Endothelial cell of umbilical vein (primary cell): ENCODE measurements around the gene TSPOAP1.

ENCODE experiments used
- CTCF ChIP-seq, 2 donors: IDR thresholded peaks; 1 replicate in 1 of 2; 2 replicates in 1 of 2; pipeline ENCODE4 v1.5.1; 2011; ENCODE audit warnings: low read length in 2 of 2, mild to moderate bottlenecking in 2 of 2, moderate library complexity in 2 of 2, control low read depth in 1 of 2, inconsistent platforms in 1 of 2, low read depth in 1 of 2; ENCODE audit not compliant: insufficient read depth in 1 of 2; ENCODE audit errors: extremely low read depth in 1 of 2
- EZH2 ChIP-seq: IDR thresholded peaks from 2 replicates; pipeline ENCODE4 v1.6.1; 2012; ENCODE audit warnings: borderline replicate concordance, low read depth, mild to moderate bottlenecking, moderate library complexity, low read length, inconsistent platforms; ENCODE audit not compliant: severe bottlenecking
- MAX ChIP-seq: IDR thresholded peaks from 2 replicates; pipeline ENCODE4 v1.6.1; 2011; ENCODE audit not compliant: insufficient read depth, insufficient read length
- POLR2A ChIP-seq: IDR thresholded peaks from 2 replicates; pipeline ENCODE4 v1.6.1; 2012; ENCODE audit warnings: low read depth, mild to moderate bottlenecking, control low read depth, low read length
- POLR2AphosphoS5 ChIP-seq: IDR thresholded peaks from 2 replicates; pipeline ENCODE4 v1.6.1; 2012; ENCODE audit warnings: low read depth, mild to moderate bottlenecking, control low read depth, low read length, moderate library complexity; ENCODE audit not compliant: insufficient read depth

GRCh38 chr17:58352596-58353388, 24.2 kb upstream of the TSPOAP1 start:
- TF ChIP-seq POLR2AphosphoS5 (no peak), CTCF (IDR thresholded peaks at IDR 0.05; ENCODE audit: extremely low read depth in 1 of 2, insufficient read depth in 1 of 2, low read depth in 1 of 2, low read length in 2 of 2) (no peak), POLR2A (no peak), EZH2 (no peak), MAX (no peak)
